PC-3 (cell line): ENCODE measurements around the gene CCDC167. TPM values are rescaled to one million over a fixed set of nuclear protein-coding genes. Genes with fewer than 3 reads are reported as not detected.
A peak's percentile ranks its signal among the peaks of the same experiment; 100 is the strongest.

Source experiments
- ATAC-seq: fragments of 200-7000 bp; cut with Tn5 transposase; 2 replicates; pipeline ENCODE4 v1.9.1; 2020; ENCODE audit warnings: mild to moderate bottlenecking, moderate library complexity
- BruUV-seq: library from RNA; stranded (reverse); fragments of 400-500 nt; replicated peaks from 2 replicates; lab custom pipeline; 2021; lab: Mats Ljungman, UMichigan
- CTCF ChIA-PET: fragments of 300-600 bp; sonication (Branson Sonifier 250); formaldehyde crosslinking; loops from one replicate; lab custom pipeline; 2022; ENCODE audit warnings: antibody characterized with exemption; lab: Charles Lee
- POLR2A ChIA-PET: fragments of 300-600 bp; sonication (Branson Sonifier 250); formaldehyde crosslinking; loops from one replicate; lab custom pipeline; 2022; ENCODE audit warnings: antibody characterized with exemption; ENCODE audit not compliant: unreplicated experiment; lab: Charles Lee
- DNase-seq: peaks from one replicate; pipeline ENCODE4 v3.0.0-alpha.2; 2015
- H2AFZ ChIP-seq: fragments of 300-600 bp; sonication (generic); 2 replicates; pipeline ENCODE4 v1.6.0; 2016; ENCODE audit warnings: antibody characterized with exemption, low read length
- H3F3A ChIP-seq: fragments of 300-600 bp; sonication (generic); one replicate; pipeline ENCODE4 v1.6.0; 2017; ENCODE audit warnings: antibody characterized with exemption, low read length, control low read depth, mild to moderate bottlenecking; ENCODE audit not compliant: unreplicated experiment
- H3K27ac ChIP-seq: fragments of 300-600 bp; sonication (generic); 2 replicates; pipeline ENCODE4 v1.5.1; 2016; ENCODE audit warnings: mild to moderate bottlenecking, low read length
- H3K27me3 ChIP-seq: fragments of 300-600 bp; sonication (generic); 2 replicates; pipeline ENCODE4 v1.6.1; 2016; ENCODE audit warnings: low read length, mixed read lengths
- H3K36me3 ChIP-seq: fragments of 300-600 bp; sonication (generic); 2 replicates; pipeline ENCODE4 v1.6.1; 2016; ENCODE audit warnings: low read depth, mixed run types, low read length, mixed read lengths
- H3K4me1 ChIP-seq: fragments of 300-600 bp; sonication (generic); 2 replicates; pipeline ENCODE4 v1.5.1; 2016; ENCODE audit warnings: low read length; ENCODE audit not compliant: insufficient read depth
- H3K4me2 ChIP-seq: fragments of 300-600 bp; sonication (generic); 2 replicates; pipeline ENCODE4 v1.6.0; 2016; ENCODE audit warnings: low read length
- H3K4me3 ChIP-seq: fragments of 300-600 bp; sonication (generic); 2 replicates; pipeline ENCODE4 v1.5.1; 2016; ENCODE audit warnings: mild to moderate bottlenecking, low read length, mixed read lengths
- H3K79me2 ChIP-seq: fragments of 300-600 bp; sonication (generic); 2 replicates; pipeline ENCODE4 v1.6.1; 2017; ENCODE audit warnings: low read length, mixed read lengths
- H3K9ac ChIP-seq: fragments of 300-600 bp; sonication (generic); 2 replicates; pipeline ENCODE4 v1.6.0; 2016; ENCODE audit warnings: mild to moderate bottlenecking, low read length
- H3K9me2 ChIP-seq: fragments of 300-600 bp; sonication (generic); replicated peaks from 2 replicates; pipeline ENCODE4 v1.6.1; 2016; ENCODE audit warnings: mixed run types, low read length, mixed read lengths
- H3K9me3 ChIP-seq: fragments of 300-600 bp; sonication (generic); 2 replicates; pipeline ENCODE4 v1.6.1; 2016; ENCODE audit warnings: low read length, mixed read lengths
- H4K20me1 ChIP-seq: fragments of 300-600 bp; sonication (generic); 2 replicates; pipeline ENCODE4 v1.6.1; 2016; ENCODE audit warnings: low read length, mixed read lengths
- EZH2 ChIP-seq: fragments of 300-600 bp; sonication (generic); IDR thresholded peaks from one replicate; pipeline ENCODE4 v1.6.1; 2017; ENCODE audit warnings: antibody characterized with exemption, mild to moderate bottlenecking, low read length; ENCODE audit not compliant: unreplicated experiment
- EZH2phosphoT487 ChIP-seq: fragments of 300-600 bp; sonication (generic); IDR thresholded peaks from 2 replicates; pipeline ENCODE4 v1.6.1; 2018; ENCODE audit warnings: mild to moderate bottlenecking, antibody characterized with exemption, low read length, borderline replicate concordance
- intact Hi-C: fragments of 100-400 bp; cut with micrococcal nuclease; formaldehyde crosslinking; loops from 2 replicates; pipeline ENCODE4 v1.9.0; 2023
- total RNA-seq: library from RNA; depleted of rRNA; stranded (reverse); fragments of >200 nt; gene quantifications from 2 replicates; pipeline ENCODE4 v1.2.3, GENCODE V29; 2014
- TF ChIP-seq, protein P1 (sequence below): fragments of 300-600 bp; sonication (generic); conservative IDR thresholded peaks from 2 replicates; pipeline ENCODE4 v1.5.1; 2017; ENCODE audit warnings: antibody characterized with exemption, low read depth, mild to moderate bottlenecking, low read length

The CCDC167 gene
- total RNA-seq, 1 experiment from 2014 or later, result 56.9 TPM

GRCh38 chr6:37456126-37456525 lies 43.6 kb downstream of the CCDC167 start:
- intact Hi-C loops, result no loop called here

DNA sequence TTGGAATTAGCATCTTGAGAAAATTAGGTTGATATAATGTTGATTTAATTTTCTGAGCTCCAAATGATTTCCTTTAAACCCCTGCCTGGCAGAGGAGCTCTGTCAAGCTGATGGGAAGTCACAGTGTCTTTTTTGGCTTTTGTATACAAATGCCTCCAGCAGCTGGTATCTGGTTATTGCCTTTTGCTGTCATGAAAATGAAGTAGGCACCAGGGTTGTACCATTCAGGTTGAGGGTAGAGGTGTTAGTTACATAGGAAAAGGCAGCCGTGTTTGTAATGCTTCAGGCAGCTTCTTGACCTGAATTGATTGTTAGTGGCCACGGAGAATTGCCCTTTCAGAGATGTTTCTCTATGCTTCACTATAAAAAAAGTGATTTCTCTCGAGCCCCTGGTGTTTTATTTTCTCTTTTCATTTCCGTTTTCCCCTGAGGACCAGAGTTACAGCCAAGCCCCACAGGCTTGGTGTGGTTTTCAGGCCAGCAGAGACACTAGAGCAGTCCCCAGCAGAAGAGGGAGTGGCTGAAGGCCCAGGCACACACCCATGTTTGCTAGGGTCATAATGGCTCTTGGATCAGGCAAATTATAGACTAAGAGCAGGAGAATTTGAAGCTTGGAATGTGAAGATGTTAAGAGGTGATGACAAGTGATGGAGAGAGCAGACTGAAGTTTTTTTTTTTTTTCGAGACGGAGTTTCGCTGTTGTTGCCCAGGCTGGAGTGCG lies 45.1 kb downstream of the CCDC167 start:
- Histone ChIP-seq H3K27ac (no peak overlapping the region), H3K9ac (no peak overlapping the region), H3K4me2 (no peak overlapping the region), H3K79me2 (no peaks in the 10 kb centered on the region), H2AFZ (no peak overlapping the region), H3K4me1 (peaks cover 21% of the 10 kb centered on the region), H3K9me2 (no peaks in the 10 kb centered on the region), H3K36me3 (peaks cover 39% of the 10 kb centered on the region), H3K27me3 (no peaks in the 10 kb centered on the region), H3K4me3 (no peak overlapping the region), H3K9me3 (no peaks in the 10 kb centered on the region), H3F3A (no peaks in the 10 kb centered on the region), H4K20me1 (no peaks in the 10 kb centered on the region)
- DNase-seq (no peak), ATAC-seq (peak; percentile 39; the same call in 1 of the 2 replicates)
- no peak for TF ChIP-seq EZH2phosphoT487
- no peak for TF ChIP-seq EZH2
- TF ChIP-seq, protein P1, sequence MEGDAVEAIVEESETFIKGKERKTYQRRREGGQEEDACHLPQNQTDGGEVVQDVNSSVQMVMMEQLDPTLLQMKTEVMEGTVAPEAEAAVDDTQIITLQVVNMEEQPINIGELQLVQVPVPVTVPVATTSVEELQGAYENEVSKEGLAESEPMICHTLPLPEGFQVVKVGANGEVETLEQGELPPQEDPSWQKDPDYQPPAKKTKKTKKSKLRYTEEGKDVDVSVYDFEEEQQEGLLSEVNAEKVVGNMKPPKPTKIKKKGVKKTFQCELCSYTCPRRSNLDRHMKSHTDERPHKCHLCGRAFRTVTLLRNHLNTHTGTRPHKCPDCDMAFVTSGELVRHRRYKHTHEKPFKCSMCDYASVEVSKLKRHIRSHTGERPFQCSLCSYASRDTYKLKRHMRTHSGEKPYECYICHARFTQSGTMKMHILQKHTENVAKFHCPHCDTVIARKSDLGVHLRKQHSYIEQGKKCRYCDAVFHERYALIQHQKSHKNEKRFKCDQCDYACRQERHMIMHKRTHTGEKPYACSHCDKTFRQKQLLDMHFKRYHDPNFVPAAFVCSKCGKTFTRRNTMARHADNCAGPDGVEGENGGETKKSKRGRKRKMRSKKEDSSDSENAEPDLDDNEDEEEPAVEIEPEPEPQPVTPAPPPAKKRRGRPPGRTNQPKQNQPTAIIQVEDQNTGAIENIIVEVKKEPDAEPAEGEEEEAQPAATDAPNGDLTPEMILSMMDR, result no peak
- no TSS peak for BruUV-seq
- intact Hi-C loops, result no loop called here
- CTCF ChIA-PET, result no interaction called here
- POLR2A ChIA-PET, result interaction anchor here (0.6 kb wide), 1 partner anchor 134 kb away, joined by 3 read pairs; no protein-coding TSS in a partner anchor

More at GRCh38 chr6:37456126-37456525, 43.6 kb downstream of the CCDC167 start:
- TF ChIP-seq EZH2 (no peak), EZH2phosphoT487 (no peak)
- TF ChIP-seq, protein P1, result no peak
- Histone ChIP-seq H3K27ac (peak overlapping the region; percentile 70), H3K9me2 (no peaks in the 10 kb centered on the region), H3K79me2 (no peaks in the 10 kb centered on the region), H3K36me3 (peaks cover 36% of the 10 kb centered on the region), H3K4me2 (0 out of 2 replicates have a peak overlapping the region, but pooled peaks have one; percentile 10), H3K4me1 (peaks cover 21% of the 10 kb centered on the region), H3K4me3 (no peak overlapping the region), H3K9ac (peak overlapping the region; percentile 18; the same call in 1 of the 2 replicates), H4K20me1 (no peaks in the 10 kb centered on the region), H2AFZ (no peak overlapping the region), H3F3A (no peaks in the 10 kb centered on the region), H3K27me3 (no peaks in the 10 kb centered on the region), H3K9me3 (no peaks in the 10 kb centered on the region)
- ChIA-PET CTCF (no interaction called here), POLR2A (no interaction called here)
- BruUV-seq, result no TSS peak
- ATAC-seq (peak; percentile 54), DNase-seq (peak; percentile 69)

- H3K9ac ChIP-seq, result no peak overlapping the region
Measured at GRCh38 chr6:37452522-37452921, 47.2 kb downstream of the CCDC167 start.

More at GRCh38 chr6:37452522-37452921, 47.2 kb downstream of the CCDC167 start:
- no peak for TF ChIP-seq EZH2phosphoT487
- TF ChIP-seq, protein P1, result no peak
- no peak for TF ChIP-seq EZH2
- H3K4me3 ChIP-seq, result no peak overlapping the region
- no peaks in the 10 kb centered on the region for H3K9me2 ChIP-seq
- CTCF ChIA-PET, result no interaction called here
- no peak for DNase-seq
- H3K79me2 ChIP-seq, result no peaks in the 10 kb centered on the region
- no TSS peak for BruUV-seq
- H3K4me1 ChIP-seq, result peaks cover 20% of the 10 kb centered on the region
- intact Hi-C loops, result no loop called here
- no peak overlapping the region for H2AFZ ChIP-seq
- no peak overlapping the region for H3K27ac ChIP-seq
- H4K20me1 ChIP-seq, result no peaks in the 10 kb centered on the region
- no peaks in the 10 kb centered on the region for H3K27me3 ChIP-seq
- no peak for ATAC-seq
- peaks cover 32% of the 10 kb centered on the region for H3K36me3 ChIP-seq
- no peaks in the 10 kb centered on the region for H3F3A ChIP-seq
- H3K4me2 ChIP-seq, result no peak overlapping the region
- no peaks in the 10 kb centered on the region for H3K9me3 ChIP-seq
- POLR2A ChIA-PET, result no interaction called here
